K562 (cell line): ENCODE data around the gene DENND1A.

Experiments used
- RCOR1 ChIP-seq, 2 experiments: IDR thresholded peaks; 2 replicates each; pipeline ENCODE4 v1.6.1; 2012; ENCODE audit warnings: low read depth in 2 of 2, low read length in 2 of 2, borderline replicate concordance in 1 of 2, improper control_type of control experiment in 1 of 2
- TF ChIP-seq, protein P1 (sequence below), 3 experiments: IDR thresholded peaks in 2 of 3; conservative IDR thresholded peaks in 1 of 3; 2 replicates each; pipeline ENCODE4 v1.5.1; 2011 to 2012; ENCODE audit warnings: low read length in 3 of 3, mild to moderate bottlenecking in 3 of 3, control low read depth in 2 of 3, improper control_type of control experiment in 1 of 3, inconsistent platforms in 1 of 3, low read depth in 1 of 3, mixed read lengths in 1 of 3, moderate library complexity in 1 of 3; ENCODE audit not compliant: insufficient read depth in 2 of 3

DNA sequence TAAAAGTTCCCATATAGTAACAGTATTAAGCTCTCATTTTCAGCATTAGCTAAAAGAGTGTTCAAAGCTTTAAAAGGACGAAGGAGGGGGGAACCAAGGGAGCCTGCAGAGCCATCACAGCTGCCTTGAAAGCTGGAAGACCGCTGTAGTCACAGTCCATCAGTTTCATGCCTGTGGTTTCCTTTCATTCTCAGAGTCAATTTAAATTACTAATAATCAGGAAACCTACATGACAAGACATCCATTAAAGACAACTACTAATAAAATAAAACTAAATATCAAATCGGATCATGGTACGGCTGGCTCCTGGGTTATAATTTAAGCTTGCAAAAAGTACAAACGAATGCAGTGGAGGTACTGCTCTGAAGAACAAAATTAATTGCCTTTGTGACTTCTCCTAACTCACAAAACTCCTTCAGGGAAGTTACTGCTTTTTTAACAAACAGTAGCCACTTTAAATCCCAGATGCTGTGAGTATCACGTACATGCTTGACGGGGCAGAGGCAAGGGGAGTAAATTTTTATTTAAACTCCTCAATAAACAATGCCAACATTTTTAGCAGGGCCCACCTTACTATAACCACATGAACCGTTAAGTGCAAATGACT, 213.5 kb downstream of the DENND1A start:
- TF ChIP-seq, protein P1, sequence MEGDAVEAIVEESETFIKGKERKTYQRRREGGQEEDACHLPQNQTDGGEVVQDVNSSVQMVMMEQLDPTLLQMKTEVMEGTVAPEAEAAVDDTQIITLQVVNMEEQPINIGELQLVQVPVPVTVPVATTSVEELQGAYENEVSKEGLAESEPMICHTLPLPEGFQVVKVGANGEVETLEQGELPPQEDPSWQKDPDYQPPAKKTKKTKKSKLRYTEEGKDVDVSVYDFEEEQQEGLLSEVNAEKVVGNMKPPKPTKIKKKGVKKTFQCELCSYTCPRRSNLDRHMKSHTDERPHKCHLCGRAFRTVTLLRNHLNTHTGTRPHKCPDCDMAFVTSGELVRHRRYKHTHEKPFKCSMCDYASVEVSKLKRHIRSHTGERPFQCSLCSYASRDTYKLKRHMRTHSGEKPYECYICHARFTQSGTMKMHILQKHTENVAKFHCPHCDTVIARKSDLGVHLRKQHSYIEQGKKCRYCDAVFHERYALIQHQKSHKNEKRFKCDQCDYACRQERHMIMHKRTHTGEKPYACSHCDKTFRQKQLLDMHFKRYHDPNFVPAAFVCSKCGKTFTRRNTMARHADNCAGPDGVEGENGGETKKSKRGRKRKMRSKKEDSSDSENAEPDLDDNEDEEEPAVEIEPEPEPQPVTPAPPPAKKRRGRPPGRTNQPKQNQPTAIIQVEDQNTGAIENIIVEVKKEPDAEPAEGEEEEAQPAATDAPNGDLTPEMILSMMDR (IDR thresholded peaks at IDR 0.05 in 2 of 3, conservative IDR thresholded peaks at IDR 0.05 in 1 of 3; ENCODE audit: insufficient read depth in 2 of 3, low read depth in 1 of 3, low read length in 3 of 3): no peak
- no peak for TF ChIP-seq RCOR1 (IDR thresholded peaks at IDR 0.05; ENCODE audit: borderline replicate concordance in 1 of 2, low read depth in 2 of 2, low read length in 2 of 2)
